ENCODE results near the gene RND2.

- TF ChIP-seq CTCF (IDR thresholded peaks at IDR 0.05) (peak; percentile 64 to 86 (median 76)), POLR2A (IDR thresholded peaks at IDR 0.05) (no peak)
These were observed at the start of gene RND2 for GRCh38 chr17:43024407-43025289.

All from testis (tissue), 2 donors.